HEK293 (cell line): ENCODE results near the gene AMELY.
"Not testable (repeated sequence)": the region's sequence is repeated elsewhere in the genome, so short reads cannot be mapped to it uniquely, and the experiment has no call there.

Experiments used
- CTCF ChIA-PET: fragments of 350-600 bp; formaldehyde crosslinking; extraction: SDS; loops from one replicate; lab custom pipeline; 2021; ENCODE audit warnings: antibody characterized with exemption; lab: Yijun Ruan, JAX
- POLR2A ChIA-PET: fragments of 300-600 bp; formaldehyde crosslinking; extraction: SDS; loops from one replicate; lab custom pipeline; 2020; ENCODE audit warnings: antibody characterized with exemption, inconsistent platforms; lab: Yijun Ruan, JAX
- H3K27ac ChIP-seq: fragments of 200-500 bp; sonication (Bioruptor generic); 2 replicates; pipeline ENCODE4 v1.5.1; 2014; ENCODE audit warnings: low read depth, low read length, control low read depth, inconsistent platforms; ENCODE audit errors: extremely low read depth
- H3K36me3 ChIP-seq, 2 experiments: fragments of 200-500 bp in 1 of 2; sonication (Bioruptor generic) in 1 of 2; 1 replicate in 1 of 2; 2 replicates in 1 of 2; pipeline ENCODE4 v1.5.1; 2014 to 2017; ENCODE audit warnings: inconsistent platforms in 2 of 2, low read length in 2 of 2; ENCODE audit not compliant: control insufficient read depth in 2 of 2, insufficient read depth in 1 of 2
- H3K4me1 ChIP-seq: fragments of 200-500 bp; sonication (Bioruptor generic); 2 replicates; pipeline ENCODE4 v1.5.1; 2014; ENCODE audit warnings: mild to moderate bottlenecking, low read length, inconsistent platforms; ENCODE audit not compliant: control insufficient read depth, insufficient read depth
- H3K4me3 ChIP-seq: 2 replicates; pipeline ENCODE4 v1.5.1; 2011; ENCODE audit warnings: low read depth, mild to moderate bottlenecking, control low read depth, low read length, moderate library complexity
- H3K9me3 ChIP-seq: fragments of 200-500 bp; sonication (Bioruptor generic); 2 replicates; pipeline ENCODE4 v1.5.1; 2014; ENCODE audit warnings: low read depth, low read length, inconsistent platforms; ENCODE audit not compliant: control insufficient read depth, insufficient read depth
- GFI1B ChIP-seq: fragments of 450-650 bp; formaldehyde crosslinking; IDR thresholded peaks from 2 replicates; pipeline ENCODE4 v1.5.1; 2016; ENCODE audit warnings: missing biosample characterization, missing genetic modification characterization
- GLI4 ChIP-seq: fragments of 450-650 bp; formaldehyde crosslinking; IDR thresholded peaks from 2 replicates; pipeline ENCODE4 v1.5.1; 2016; ENCODE audit warnings: missing biosample characterization, missing genetic modification characterization
- HOXD13 ChIP-seq: sonication (generic); formaldehyde crosslinking; IDR thresholded peaks from 2 replicates; pipeline ENCODE4 v1.8.0; 2022; ENCODE audit warnings: missing genetic modification reagents, borderline replicate concordance
- OVOL3 ChIP-seq: fragments of 450-650 bp; formaldehyde crosslinking; IDR thresholded peaks from 2 replicates; pipeline ENCODE4 v1.5.1; 2016; ENCODE audit warnings: missing biosample characterization, missing genetic modification characterization
- PRDM6 ChIP-seq: fragments of 450-650 bp; formaldehyde crosslinking; IDR thresholded peaks from 2 replicates; pipeline ENCODE4 v1.5.1; 2017; ENCODE audit warnings: missing biosample characterization, missing genetic modification characterization
- SCRT2 ChIP-seq: fragments of 450-650 bp; formaldehyde crosslinking; IDR thresholded peaks from 2 replicates; pipeline ENCODE4 v1.5.1; 2016; ENCODE audit warnings: missing biosample characterization, missing genetic modification characterization
- SP7 ChIP-seq: fragments of 450-650 bp; formaldehyde crosslinking; IDR thresholded peaks from 2 replicates; pipeline ENCODE4 v1.5.1; 2016; ENCODE audit warnings: missing biosample characterization, missing genetic modification characterization
- TCF7L2 ChIP-seq: IDR thresholded peaks from 2 replicates; pipeline ENCODE4 v1.6.1; 2011; ENCODE audit warnings: low read depth, mild to moderate bottlenecking, inconsistent platforms, low read length, moderate library complexity, borderline replicate concordance
- WT1 ChIP-seq: fragments of 450-650 bp; formaldehyde crosslinking; IDR thresholded peaks from 2 replicates; pipeline ENCODE4 v1.5.1; 2016; ENCODE audit warnings: missing biosample characterization, missing genetic modification characterization
- ZBTB20 ChIP-seq: fragments of 450-650 bp; formaldehyde crosslinking; IDR thresholded peaks from 2 replicates; pipeline ENCODE4 v1.5.1; 2016; ENCODE audit warnings: missing biosample characterization, missing genetic modification characterization
- ZNF114 ChIP-seq: fragments of 450-650 bp; formaldehyde crosslinking; IDR thresholded peaks from 2 replicates; pipeline ENCODE4 v1.5.0; 2017; ENCODE audit warnings: missing biosample characterization, missing genetic modification characterization
- ZNF121 ChIP-seq: fragments of 450-650 bp; formaldehyde crosslinking; IDR thresholded peaks from 2 replicates; pipeline ENCODE4 v1.5.1; 2016; ENCODE audit warnings: missing biosample characterization, missing genetic modification characterization
- ZNF157 ChIP-seq: fragments of 450-650 bp; formaldehyde crosslinking; IDR thresholded peaks from 2 replicates; pipeline ENCODE4 v1.5.1; 2016; ENCODE audit warnings: missing biosample characterization, missing genetic modification characterization
- ZNF169 ChIP-seq: fragments of 450-650 bp; formaldehyde crosslinking; IDR thresholded peaks from 2 replicates; pipeline ENCODE4 v1.5.1; 2016; ENCODE audit warnings: missing biosample characterization, missing genetic modification characterization
- ZNF18 ChIP-seq: fragments of 450-650 bp; formaldehyde crosslinking; IDR thresholded peaks from 2 replicates; pipeline ENCODE4 v1.5.1; 2016; ENCODE audit warnings: missing biosample characterization, missing genetic modification characterization
- ZNF292 ChIP-seq: fragments of 450-650 bp; formaldehyde crosslinking; IDR thresholded peaks from 2 replicates; pipeline ENCODE4 v1.5.1; 2016; ENCODE audit warnings: low read depth, missing biosample characterization, missing genetic modification characterization, borderline replicate concordance
- ZNF580 ChIP-seq: fragments of 450-650 bp; formaldehyde crosslinking; IDR thresholded peaks from 2 replicates; pipeline ENCODE4 v1.5.1; 2016; ENCODE audit warnings: missing biosample characterization, missing genetic modification characterization
- ZNF677 ChIP-seq: fragments of 450-650 bp; IDR thresholded peaks from 2 replicates; pipeline ENCODE4 v1.5.0; 2018; ENCODE audit warnings: missing biosample characterization, mild to moderate bottlenecking, missing genetic modification characterization, moderate library complexity
- ZNF692 ChIP-seq: fragments of 450-650 bp; formaldehyde crosslinking; IDR thresholded peaks from 2 replicates; pipeline ENCODE4 v1.5.1; 2016; ENCODE audit warnings: missing biosample characterization, missing genetic modification characterization
- ZNF701 ChIP-seq: fragments of 450-650 bp; formaldehyde crosslinking; IDR thresholded peaks from 2 replicates; pipeline ENCODE4 v1.5.1; 2016; ENCODE audit warnings: missing biosample characterization, missing genetic modification characterization
- ZNF76 ChIP-seq: fragments of 450-650 bp; formaldehyde crosslinking; IDR thresholded peaks from 2 replicates; pipeline ENCODE4; 2016; ENCODE audit warnings: low read depth, missing biosample characterization, missing genetic modification characterization, borderline replicate concordance
- ZNF777 ChIP-seq: fragments of 450-650 bp; formaldehyde crosslinking; IDR thresholded peaks from 2 replicates; pipeline ENCODE4 v1.5.1; 2017; ENCODE audit warnings: missing biosample characterization, missing genetic modification characterization, borderline replicate concordance
- TF ChIP-seq, protein P1 (sequence below): fragments of 450-650 bp; formaldehyde crosslinking; IDR thresholded peaks from 2 replicates; pipeline ENCODE4 v1.5.1; 2016; ENCODE audit warnings: missing biosample characterization, missing genetic modification characterization

AMELY gene

GRCh38 chrY:6909118-6909521 is 2.4 kb downstream of the AMELY start (continued):
- TF ChIP-seq PRDM6 (no peak), ZNF114 (no peak), ZNF18 (tag by site-specific recombination) (no peak), ZNF777 (tag by site-specific recombination) (no peak), WT1 (tag by site-specific recombination) (no peak), TCF7L2 (no peak), SP7 (tag by site-specific recombination) (no peak)
- TF ChIP-seq, protein P1, sequence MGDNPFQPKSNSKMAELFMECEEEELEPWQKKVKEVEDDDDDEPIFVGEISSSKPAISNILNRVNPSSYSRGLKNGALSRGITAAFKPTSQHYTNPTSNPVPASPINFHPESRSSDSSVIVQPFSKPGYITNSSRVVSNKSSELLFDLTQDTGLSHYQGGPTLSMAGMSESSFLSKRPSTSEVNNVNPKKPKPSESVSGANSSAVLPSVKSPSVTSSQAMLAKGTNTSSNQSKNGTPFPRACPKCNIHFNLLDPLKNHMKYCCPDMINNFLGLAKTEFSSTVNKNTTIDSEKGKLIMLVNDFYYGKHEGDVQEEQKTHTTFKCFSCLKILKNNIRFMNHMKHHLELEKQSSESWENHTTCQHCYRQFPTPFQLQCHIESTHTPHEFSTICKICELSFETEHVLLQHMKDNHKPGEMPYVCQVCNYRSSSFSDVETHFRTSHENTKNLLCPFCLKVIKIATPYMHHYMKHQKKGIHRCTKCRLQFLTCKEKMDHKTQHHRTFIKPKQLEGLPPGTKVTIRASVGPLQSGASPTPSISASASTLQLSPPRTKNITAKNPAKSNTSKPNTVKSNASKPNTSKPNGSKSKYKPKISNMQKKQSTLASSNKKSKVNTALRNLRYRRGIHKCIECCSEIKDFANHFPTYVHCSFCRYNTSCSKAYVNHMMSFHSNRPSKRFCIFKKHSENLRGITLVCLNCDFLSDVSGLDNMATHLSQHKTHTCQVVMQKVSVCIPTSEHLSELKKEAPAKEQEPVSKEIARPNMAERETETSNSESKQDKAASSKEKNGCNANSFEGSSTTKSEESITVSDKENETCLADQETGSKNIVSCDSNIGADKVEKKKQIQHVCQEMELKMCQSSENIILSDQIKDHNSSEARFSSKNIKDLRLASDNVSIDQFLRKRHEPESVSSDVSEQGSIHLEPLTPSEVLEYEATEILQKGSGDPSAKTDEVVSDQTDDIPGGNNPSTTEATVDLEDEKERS: no peak

GRCh38 chrY:6908021-6908420 is 3.5 kb downstream of the AMELY start:
- H3K27ac ChIP-seq, H3K4me3 ChIP-seq, H3K9me3 ChIP-seq, H3K36me3 ChIP-seq, H3K4me1 ChIP-seq, POLR2A ChIA-PET, CTCF ChIA-PET: not testable (repeated sequence)

DNA sequence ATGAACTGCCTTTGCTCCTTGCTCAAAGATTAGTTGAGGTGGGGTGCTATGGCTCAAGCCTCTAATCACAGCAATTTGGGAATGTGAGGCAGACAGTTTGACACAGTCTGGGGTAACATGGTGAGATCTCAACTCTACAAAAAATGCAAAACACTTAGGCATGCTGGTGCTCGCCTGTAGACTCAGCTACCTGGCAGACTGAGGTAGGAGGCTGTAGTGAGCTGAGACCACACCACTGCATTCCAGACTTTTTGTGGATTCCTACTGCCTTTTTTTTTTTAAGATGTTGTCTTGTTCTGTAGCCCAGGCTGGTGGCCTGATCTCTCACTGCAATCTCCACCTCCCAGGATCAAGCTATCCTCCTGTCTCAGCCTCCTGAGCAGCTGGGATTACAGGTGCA is 4.0 kb downstream of the AMELY start:
- H3K4me3 ChIP-seq: no peak overlapping the region
- ChIA-PET CTCF (no interaction called here), POLR2A (no interaction called here)
- no peak overlapping the region for H3K27ac ChIP-seq
- no peaks in the 10 kb centered on the region for H3K4me1 ChIP-seq
- no peaks in the 10 kb centered on the region for H3K36me3 ChIP-seq
- H3K9me3 ChIP-seq: no peaks in the 10 kb centered on the region
- TF ChIP-seq ZNF580 (tag by site-specific recombination): no peak
- TF ChIP-seq OVOL3 (tag by site-specific recombination): no peak
- TF ChIP-seq HOXD13 (CRISPR knock-in tag): no peak
- TF ChIP-seq ZBTB20: no peak
- TF ChIP-seq ZNF777 (tag by site-specific recombination): no peak
- no peak for TF ChIP-seq ZNF157 (tag by site-specific recombination)
- no peak for TF ChIP-seq PRDM6
- no peak for TF ChIP-seq ZNF76 (tag by site-specific recombination)
- TF ChIP-seq ZNF114: no peak
- no peak for TF ChIP-seq ZNF169 (tag by site-specific recombination)
- no peak for TF ChIP-seq ZNF292 (tag by site-specific recombination)
- no peak for TF ChIP-seq ZNF692 (tag by site-specific recombination)
- no peak for TF ChIP-seq ZNF677 (tag by site-specific recombination)
- no peak for TF ChIP-seq ZNF121 (tag by site-specific recombination)
- TF ChIP-seq GLI4 (tag by site-specific recombination): no peak
- TF ChIP-seq GFI1B (tag by site-specific recombination): no peak
- TF ChIP-seq ZNF701: no peak
- TF ChIP-seq SCRT2 (tag by site-specific recombination): no peak
